HCT116 (cell line): ENCODE measurements around the gene CDH11. TPM values are rescaled to one million over a fixed set of nuclear protein-coding genes. Genes with fewer than 3 reads are reported as not detected.

ENCODE experiments used
- ATAC-seq: fragments of 200-7000 bp; cut with Tn5 transposase; 2 replicates; pipeline ENCODE4 v1.9.1; 2020; ENCODE audit warnings: mild to moderate bottlenecking, moderate library complexity
- BruUV-seq: library from RNA; stranded (reverse); fragments of 400-500 nt; replicated peaks from 2 replicates; lab custom pipeline; 2021; lab: Mats Ljungman, UMichigan
- CTCF ChIA-PET: fragments of 300-600 bp; sonication (Branson Sonifier 250); formaldehyde crosslinking; loops from one replicate; lab custom pipeline; 2021; ENCODE audit warnings: antibody characterized with exemption; lab: Charles Lee
- POLR2A ChIA-PET: fragments of 300-600, 350-600 bp; sonication (Branson Sonifier 250); formaldehyde crosslinking; loops from one replicate; lab custom pipeline; 2021; ENCODE audit warnings: antibody characterized with exemption; lab: Charles Lee
- RAD21 ChIA-PET, 2 experiments: fragments of 300-600 bp; sonication (Branson Sonifier 250); formaldehyde crosslinking; loops; one replicate each; lab custom pipeline; 2023; ENCODE audit warnings: low total read pairs in 2 of 2; ENCODE audit not compliant: uncharacterized antibody in 2 of 2, unreplicated experiment in 2 of 2, low non-redundant PET in 1 of 2; lab: Charles Lee
- DNase-seq: peaks from one replicate; pipeline ENCODE4 v3.0.0-alpha.2; 2010; ENCODE audit warnings: low read depth, low spot score
- H2AFZ ChIP-seq: fragments of 200-600 bp; shearing (Covaris generic), sonication (generic); 2 replicates; pipeline ENCODE4 v1.6.1; 2017; ENCODE audit warnings: low read depth, mixed run types, mixed read lengths, antibody characterized with exemption, low read length; ENCODE audit not compliant: poor library complexity, severe bottlenecking
- H3K27ac ChIP-seq: 2 replicates; pipeline ENCODE4 v1.5.1; 2012; ENCODE audit warnings: low read depth, low read length
- H3K27me3 ChIP-seq: fragments of 200-600 bp; sonication (generic); 2 replicates; pipeline ENCODE4 v1.6.1; 2016; ENCODE audit warnings: mixed run types, low read length, mixed read lengths; ENCODE audit not compliant: insufficient read depth
- H3K36me3 ChIP-seq, 2 experiments: fragments of 200-500 bp in 1 of 2; fragments of 200-600 bp in 1 of 2; sonication (Bioruptor generic) in 1 of 2; sonication (generic) in 1 of 2; 2 replicates each; pipeline versions ENCODE4 v1.5.1 to v1.6.1; 2014 to 2016; ENCODE audit warnings: low read length in 2 of 2, inconsistent platforms in 1 of 2, mixed read lengths in 1 of 2, mixed run types in 1 of 2; ENCODE audit not compliant: insufficient read depth in 2 of 2, control insufficient read depth in 1 of 2
- H3K4me1 ChIP-seq, 2 experiments: fragments of 200-600 bp in 1 of 2; sonication (generic) in 1 of 2; 2 replicates each; pipeline versions ENCODE4 v1.5.1 to v1.6.1; 2012 to 2017; ENCODE audit warnings: low read length in 2 of 2, inconsistent platforms in 1 of 2, mild to moderate bottlenecking in 1 of 2, mixed read lengths in 1 of 2, mixed run types in 1 of 2, moderate library complexity in 1 of 2; ENCODE audit not compliant: insufficient read depth in 2 of 2, control insufficient read depth in 1 of 2
- H3K4me2 ChIP-seq: fragments of 200-600 bp; sonication (generic); 2 replicates; pipeline ENCODE4 v1.6.1; 2017; ENCODE audit warnings: mixed run types, low read length, mixed read lengths
- H3K4me3 ChIP-seq, 2 experiments: fragments of 200-600 bp in 1 of 2; sonication (generic) in 1 of 2; replicated peaks in 1 of 2; 2 replicates each; pipeline ENCODE4 v1.5.1; 2011 to 2016; ENCODE audit warnings: low read length in 2 of 2, control low read depth in 1 of 2, low read depth in 1 of 2, mild to moderate bottlenecking in 1 of 2, mixed read lengths in 1 of 2, mixed run types in 1 of 2
- H3K79me2 ChIP-seq: fragments of 200-600 bp; sonication (generic); 2 replicates; pipeline ENCODE4 v1.6.1; 2017; ENCODE audit warnings: mild to moderate bottlenecking, mixed run types, low read length, moderate library complexity, mixed read lengths; ENCODE audit not compliant: insufficient read depth
- H3K9ac ChIP-seq: fragments of 200-600 bp; sonication (generic); 2 replicates; pipeline ENCODE4 v1.6.1; 2016; ENCODE audit warnings: low read length, mixed read lengths
- H3K9me2 ChIP-seq: fragments of 200-600 bp; sonication (generic), shearing (Covaris generic); 2 replicates; pipeline ENCODE4 v1.6.1; 2017; ENCODE audit warnings: mixed run types, mild to moderate bottlenecking, moderate library complexity; ENCODE audit not compliant: insufficient read depth
- H3K9me3 ChIP-seq, 2 experiments: fragments of 200-500 bp in 1 of 2; fragments of 200-600 bp in 1 of 2; sonication (Bioruptor generic) in 1 of 2; sonication (generic) in 1 of 2; 2 replicates each; pipeline ENCODE4 v1.6.1; 2014 to 2017; ENCODE audit warnings: low read length in 2 of 2, mixed read lengths in 2 of 2, inconsistent platforms in 1 of 2, low read depth in 1 of 2, mild to moderate bottlenecking in 1 of 2, mixed run types in 1 of 2, moderate library complexity in 1 of 2; ENCODE audit not compliant: control insufficient read depth in 1 of 2, insufficient read depth in 1 of 2
- H4K20me1 ChIP-seq: fragments of 200-600 bp; sonication (generic), shearing (Covaris generic); 2 replicates; pipeline ENCODE4 v1.6.1; 2017; ENCODE audit warnings: mixed run types, mild to moderate bottlenecking, moderate library complexity; ENCODE audit not compliant: insufficient read depth
- CBX3 ChIP-seq: IDR thresholded peaks from 2 replicates; pipeline ENCODE4 v1.6.1; 2012; ENCODE audit warnings: low read depth
- EZH2phosphoT487 ChIP-seq: fragments of 200-600 bp; IDR thresholded peaks from 2 replicates; pipeline ENCODE4 v1.6.1; 2018; ENCODE audit warnings: antibody characterized with exemption, borderline replicate concordance
- POLR2A ChIP-seq: IDR thresholded peaks from 2 replicates; pipeline ENCODE4 v1.7.0; 2011; ENCODE audit warnings: borderline replicate concordance; ENCODE audit not compliant: insufficient read depth, insufficient read length; ENCODE audit errors: extremely low read depth
- SP1 ChIP-seq: IDR thresholded peaks from 2 replicates; pipeline ENCODE4 v1.6.1; 2012; ENCODE audit warnings: low read depth
- SRF ChIP-seq: IDR thresholded peaks from 2 replicates; pipeline ENCODE4 v1.6.1; 2012; ENCODE audit warnings: low read depth
- TCF7L2 ChIP-seq: IDR thresholded peaks from 2 replicates; pipeline ENCODE4 v1.7.0; 2011; ENCODE audit warnings: borderline replicate concordance, inconsistent platforms; ENCODE audit not compliant: insufficient read depth, insufficient read length; ENCODE audit errors: extremely low read depth
- intact Hi-C: fragments of 100-400 bp; cut with micrococcal nuclease; formaldehyde crosslinking; loops from 2 replicates; pipeline ENCODE4 v1.10.0; 2022
- total RNA-seq: library from RNA; stranded (reverse); gene quantifications from one replicate; pipeline ENCODE4 v1.2.1, GENCODE V29; 2021; ENCODE audit not compliant: unreplicated experiment
- TF ChIP-seq, protein P1 (sequence below), 3 experiments: fragments of 200-600 bp in 1 of 3; sonication (generic) in 1 of 3; IDR thresholded peaks in 2 of 3; conservative IDR thresholded peaks in 1 of 3; 2 replicates each; pipeline ENCODE4 v1.5.1; 2012 to 2017; ENCODE audit warnings: low read depth in 2 of 3, low read length in 2 of 3, antibody characterized with exemption in 1 of 3, borderline replicate concordance in 1 of 3, control low read depth in 1 of 3, mild to moderate bottlenecking in 1 of 3, mixed read lengths in 1 of 3, mixed run types in 1 of 3, moderate library complexity in 1 of 3; ENCODE audit not compliant: insufficient read depth in 1 of 3

CDH11 gene
- total RNA-seq, 1 experiment from 2014 or later = 0.52 TPM

- intact Hi-C loops = no loop called here
- ChIA-PET CTCF (no interaction called here), POLR2A (no interaction called here), RAD21 (no interaction called here)
- Histone ChIP-seq H4K20me1 (no peaks in the 10 kb centered on the region), H3K4me2 (no peak overlapping the region), H3K9me3 (peaks cover 7 to 22% of the 10 kb centered on the region in 2 experiments; a peak in 2 of 4 replicates), H3K36me3 (no peaks in the 10 kb centered on the region), H3K79me2 (no peaks in the 10 kb centered on the region), H3K4me3 (no peak overlapping the region), H2AFZ (no peak overlapping the region), H3K9me2 (no peaks in the 10 kb centered on the region), H3K27me3 (no peaks in the 10 kb centered on the region), H3K27ac (no peak overlapping the region), H3K9ac (no peak overlapping the region), H3K4me1 (no peaks in the 10 kb centered on the region)
- DNase-seq (no peak), ATAC-seq (no peak)
- BruUV-seq = no TSS peak
- no peak for TF ChIP-seq SP1
- TF ChIP-seq CBX3 = no peak
- no peak for TF ChIP-seq TCF7L2
- TF ChIP-seq SRF = no peak
- TF ChIP-seq POLR2A = no peak
Observed at GRCh38 chr16:64997751-64998150, 124.1 kb downstream of the CDH11 start.

GRCh38 chr16:64997121-64997520 lies 124.7 kb downstream of the CDH11 start:
- TF ChIP-seq, protein P1, sequence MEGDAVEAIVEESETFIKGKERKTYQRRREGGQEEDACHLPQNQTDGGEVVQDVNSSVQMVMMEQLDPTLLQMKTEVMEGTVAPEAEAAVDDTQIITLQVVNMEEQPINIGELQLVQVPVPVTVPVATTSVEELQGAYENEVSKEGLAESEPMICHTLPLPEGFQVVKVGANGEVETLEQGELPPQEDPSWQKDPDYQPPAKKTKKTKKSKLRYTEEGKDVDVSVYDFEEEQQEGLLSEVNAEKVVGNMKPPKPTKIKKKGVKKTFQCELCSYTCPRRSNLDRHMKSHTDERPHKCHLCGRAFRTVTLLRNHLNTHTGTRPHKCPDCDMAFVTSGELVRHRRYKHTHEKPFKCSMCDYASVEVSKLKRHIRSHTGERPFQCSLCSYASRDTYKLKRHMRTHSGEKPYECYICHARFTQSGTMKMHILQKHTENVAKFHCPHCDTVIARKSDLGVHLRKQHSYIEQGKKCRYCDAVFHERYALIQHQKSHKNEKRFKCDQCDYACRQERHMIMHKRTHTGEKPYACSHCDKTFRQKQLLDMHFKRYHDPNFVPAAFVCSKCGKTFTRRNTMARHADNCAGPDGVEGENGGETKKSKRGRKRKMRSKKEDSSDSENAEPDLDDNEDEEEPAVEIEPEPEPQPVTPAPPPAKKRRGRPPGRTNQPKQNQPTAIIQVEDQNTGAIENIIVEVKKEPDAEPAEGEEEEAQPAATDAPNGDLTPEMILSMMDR (IDR thresholded peaks at IDR 0.05 in 2 of 3, conservative IDR thresholded peaks at IDR 0.05 in 1 of 3; ENCODE audit: borderline replicate concordance in 1 of 3, insufficient read depth in 1 of 3, low read depth in 2 of 3, low read length in 2 of 3) = no peak
- no peak for TF ChIP-seq EZH2phosphoT487
- TF ChIP-seq, all 23 proteins: peak for 0
- no peaks in the 10 kb centered on the region for H3K79me2 ChIP-seq
- H3K27ac ChIP-seq = no peak overlapping the region
- H3K36me3 ChIP-seq = no peaks in the 10 kb centered on the region
- H3K9me2 ChIP-seq = no peaks in the 10 kb centered on the region
- intact Hi-C loops = no loop called here
- no peaks in the 10 kb centered on the region for H4K20me1 ChIP-seq
- RAD21 ChIA-PET = no interaction called here
- no TSS peak for BruUV-seq
- POLR2A ChIA-PET = no interaction called here
- ATAC-seq (no peak), DNase-seq (no peak)
- CTCF ChIA-PET = no interaction called here
- no peak overlapping the region for H3K4me2 ChIP-seq
- H2AFZ ChIP-seq = no peak overlapping the region
- no peaks in the 10 kb centered on the region for H3K4me1 ChIP-seq
- H3K9me3 ChIP-seq = peaks cover 7 to 26% of the 10 kb centered on the region in 2 experiments; a peak in 2 of 4 replicates
- H3K4me3 ChIP-seq = no peak overlapping the region
- H3K9ac ChIP-seq = no peak overlapping the region
- H3K27me3 ChIP-seq = no peaks in the 10 kb centered on the region
